ENCODE measurements around the gene KCNK6.
A peak's percentile ranks its signal among the peaks of the same experiment; 100 is the strongest.
"Not testable (repeated sequence)": the region's sequence is repeated elsewhere in the genome, so short reads cannot be mapped to it uniquely, and the experiment has no call there.

Gene KCNK6

DNA sequence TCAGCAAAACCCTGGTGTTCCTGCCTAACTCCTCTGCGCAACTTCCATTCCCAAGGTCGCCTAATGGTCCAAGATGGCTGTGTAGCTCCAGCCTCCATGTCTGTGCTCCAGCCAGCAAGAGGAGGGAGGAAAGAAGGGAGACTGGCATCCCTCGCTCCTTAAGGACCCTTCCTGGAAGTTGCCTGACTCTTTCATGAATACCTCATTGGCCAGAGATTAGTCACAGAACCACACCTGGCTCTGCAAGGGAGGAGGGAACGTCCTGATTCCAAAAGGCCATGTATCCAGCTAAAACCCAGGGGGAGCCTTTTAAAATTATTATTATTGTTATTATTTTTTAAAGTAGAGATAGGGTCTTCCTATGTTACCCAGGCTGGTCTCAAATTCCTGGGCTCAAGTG, 4.8 kb downstream of the KCNK6 start:
- no peak for DNase-seq (ENCODE audit: low spot score)

DNA sequence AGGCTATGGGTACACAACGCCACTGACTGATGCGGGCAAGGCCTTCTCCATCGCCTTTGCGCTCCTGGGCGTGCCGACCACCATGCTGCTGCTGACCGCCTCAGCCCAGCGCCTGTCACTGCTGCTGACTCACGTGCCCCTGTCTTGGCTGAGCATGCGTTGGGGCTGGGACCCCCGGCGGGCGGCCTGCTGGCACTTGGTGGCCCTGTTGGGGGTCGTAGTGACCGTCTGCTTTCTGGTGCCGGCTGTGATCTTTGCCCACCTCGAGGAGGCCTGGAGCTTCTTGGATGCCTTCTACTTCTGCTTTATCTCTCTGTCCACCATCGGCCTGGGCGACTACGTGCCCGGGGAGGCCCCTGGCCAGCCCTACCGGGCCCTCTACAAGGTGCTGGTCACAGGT, 6.9 kb downstream of the KCNK6 start:
- no peak for DNase-seq (ENCODE audit: low spot score)

DNA sequence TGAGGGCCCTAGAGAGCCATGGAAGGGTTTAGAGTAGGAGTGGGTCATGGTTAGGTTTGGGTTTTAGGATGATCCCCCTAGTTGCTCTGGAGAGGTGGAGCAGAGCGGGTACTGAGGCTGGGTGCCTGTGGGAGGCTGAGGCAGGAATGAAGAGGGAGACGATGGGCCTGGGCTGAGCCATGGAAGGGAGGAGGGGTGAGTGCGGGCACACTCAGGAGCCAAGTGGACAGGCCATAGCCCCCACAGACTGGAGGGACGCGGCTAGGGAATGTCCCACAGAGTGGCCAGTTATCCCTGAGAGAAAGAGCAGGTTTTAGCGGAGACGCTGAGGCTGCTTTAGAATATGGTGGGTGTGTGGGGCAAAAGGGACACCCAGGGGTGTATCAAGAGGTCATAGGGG, 10.0 kb downstream of the KCNK6 start:
- DNase-seq (ENCODE audit: low spot score), result no peak

DNA sequence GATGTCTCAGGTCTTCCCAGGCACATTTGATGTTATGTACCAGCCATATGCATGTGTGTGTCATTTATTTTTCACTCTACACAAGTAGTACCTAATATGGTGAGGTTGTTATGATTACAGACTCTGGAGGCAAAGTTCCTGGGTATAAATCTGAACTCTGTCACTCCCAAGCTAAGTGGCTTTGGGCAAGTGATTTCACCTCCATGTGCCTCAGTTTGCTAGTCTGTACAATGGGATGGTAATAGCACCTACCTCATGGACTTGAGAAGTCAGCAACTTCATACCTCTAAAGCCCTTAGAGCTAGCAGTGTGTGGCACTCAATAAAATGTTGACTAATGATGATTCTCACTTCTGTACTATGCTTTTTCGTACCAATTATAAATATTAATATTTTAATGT, 12.1 kb downstream of the KCNK6 start:
- DNase-seq (ENCODE audit: low spot score), result no peak

DNA sequence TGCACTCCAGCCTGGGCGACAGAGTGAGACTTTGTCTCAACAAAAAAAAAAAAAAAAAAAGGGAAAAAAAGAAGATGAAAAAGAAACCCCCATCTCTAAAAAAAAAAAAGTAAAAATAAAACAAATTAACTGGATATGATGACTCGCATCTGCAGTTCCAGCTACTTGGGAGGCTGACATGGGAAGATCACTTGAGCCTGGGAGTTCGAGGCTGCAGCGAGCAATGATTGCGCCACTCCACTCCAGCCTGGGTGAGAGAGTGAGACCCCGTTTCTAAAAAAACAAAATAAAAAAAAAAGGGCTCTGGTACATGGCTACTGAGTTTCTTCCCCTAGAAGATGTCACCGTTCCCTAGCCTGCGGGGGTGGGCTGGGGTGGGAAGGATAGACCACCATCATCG, 13.6 kb downstream of the KCNK6 start:
- no peak for DNase-seq (ENCODE audit: low spot score)

DNA sequence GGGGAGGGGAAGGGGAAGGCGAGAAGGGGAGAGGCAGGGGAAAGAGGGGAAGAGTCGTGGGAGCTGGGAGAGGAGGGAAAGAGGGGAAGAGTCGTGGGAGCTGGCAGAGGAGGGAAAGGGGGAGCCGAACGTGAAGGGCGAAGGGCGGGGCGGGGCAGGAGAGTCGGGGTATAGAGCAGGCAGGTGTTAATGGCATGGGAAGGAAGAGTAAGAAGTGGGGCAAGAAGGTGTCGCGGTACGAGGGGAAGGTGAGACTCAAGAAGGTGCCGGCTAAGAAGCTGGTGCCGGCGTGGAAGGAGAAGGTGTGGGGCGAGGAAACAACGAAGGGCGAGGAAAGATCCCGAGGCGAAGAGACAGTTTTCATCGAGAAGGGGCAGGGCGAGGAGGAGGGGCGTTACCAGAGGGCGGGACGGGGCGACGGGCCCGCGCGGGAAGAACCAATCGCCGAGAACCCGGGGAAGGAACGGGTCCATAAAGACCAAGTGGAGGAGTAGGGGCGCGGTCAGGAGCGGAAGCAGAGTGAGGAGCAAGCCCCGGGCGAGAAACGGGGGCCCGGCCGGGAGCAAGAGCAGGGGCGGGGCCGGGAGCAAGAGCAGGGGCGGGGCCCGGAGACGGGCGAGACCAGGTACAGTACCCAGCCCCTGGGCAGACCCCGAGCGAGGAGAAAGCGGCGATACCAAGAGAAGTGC, 16.4 kb downstream of the KCNK6 start:
- DNase-seq (ENCODE audit: low spot score), result peak; percentile 98

DNA sequence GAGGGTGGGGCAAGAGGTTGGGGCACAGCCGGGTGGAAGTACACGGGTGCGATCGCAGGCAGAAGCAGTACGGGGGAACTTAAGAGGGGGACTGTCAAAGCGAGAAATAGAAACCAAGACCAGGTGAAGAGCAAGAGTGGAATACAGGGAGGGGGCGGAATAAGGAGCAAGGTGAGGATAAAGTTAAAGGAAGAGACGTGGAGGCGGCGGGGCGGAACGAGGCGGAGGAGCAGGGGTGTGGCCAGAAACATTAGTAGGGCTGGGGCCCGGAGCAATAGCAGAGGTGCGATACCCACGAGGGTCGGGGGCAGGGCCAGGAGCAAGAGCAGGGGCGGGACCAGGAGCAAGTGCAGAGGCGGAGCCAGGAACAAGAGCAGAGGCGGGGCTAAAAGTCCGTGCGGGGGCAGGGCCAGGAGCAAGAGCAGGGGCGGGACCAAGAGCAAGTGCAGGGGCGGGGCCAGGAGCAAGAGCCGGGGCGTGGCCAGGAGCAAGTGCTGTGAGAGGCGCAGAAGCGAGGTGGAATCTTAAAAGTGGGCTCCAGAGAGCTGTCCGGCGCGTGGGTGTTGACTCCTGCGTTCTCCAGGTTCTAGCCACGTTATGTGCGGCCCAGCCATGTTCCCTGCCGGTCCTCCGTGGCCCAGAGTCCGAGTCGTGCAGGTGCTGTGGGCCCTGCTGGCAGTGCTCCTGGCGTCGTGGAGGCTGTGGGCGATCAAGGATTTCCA, 17.2 kb downstream of the KCNK6 start:
- peak; percentile 82 for DNase-seq (ENCODE audit: low spot score)

DNA sequence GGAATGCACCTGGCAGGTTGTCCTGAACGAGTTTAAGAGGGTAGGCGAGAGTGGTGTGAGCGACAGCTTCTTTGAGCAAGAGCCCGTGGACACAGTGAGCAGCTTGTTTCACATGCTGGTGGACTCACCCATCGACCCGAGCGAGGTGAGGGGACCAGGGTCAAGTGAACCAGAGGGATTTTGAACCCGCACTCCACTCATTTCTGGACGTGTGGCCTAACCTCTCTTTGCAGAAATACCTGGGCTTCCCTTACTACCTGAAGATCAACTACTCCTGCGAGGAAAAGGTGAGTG, 17.7 kb downstream of the KCNK6 start:
- DNase-seq (ENCODE audit: low spot score), result no peak

DNA sequence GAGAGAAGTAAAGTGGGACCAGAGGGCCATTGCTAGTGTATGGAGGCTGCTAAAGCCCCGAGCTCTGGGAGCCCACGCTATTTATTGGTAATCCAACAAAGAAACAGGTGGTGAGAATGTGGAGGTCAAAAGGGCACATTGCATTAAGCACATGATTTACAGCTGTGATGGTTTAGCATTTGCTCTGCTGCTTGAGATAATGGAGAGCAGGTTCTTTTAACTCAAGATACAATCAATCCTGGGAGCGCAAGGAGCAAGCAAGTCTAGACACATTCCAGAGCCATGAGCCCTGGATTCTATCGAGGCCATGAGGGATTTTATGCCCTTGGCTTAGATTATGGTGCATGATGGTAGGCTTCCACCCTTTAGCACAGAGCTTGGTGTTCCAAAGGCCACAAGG, 19.4 kb downstream of the KCNK6 start:
- DNase-seq (ENCODE audit: low spot score), result not testable (repeated sequence)

DNA sequence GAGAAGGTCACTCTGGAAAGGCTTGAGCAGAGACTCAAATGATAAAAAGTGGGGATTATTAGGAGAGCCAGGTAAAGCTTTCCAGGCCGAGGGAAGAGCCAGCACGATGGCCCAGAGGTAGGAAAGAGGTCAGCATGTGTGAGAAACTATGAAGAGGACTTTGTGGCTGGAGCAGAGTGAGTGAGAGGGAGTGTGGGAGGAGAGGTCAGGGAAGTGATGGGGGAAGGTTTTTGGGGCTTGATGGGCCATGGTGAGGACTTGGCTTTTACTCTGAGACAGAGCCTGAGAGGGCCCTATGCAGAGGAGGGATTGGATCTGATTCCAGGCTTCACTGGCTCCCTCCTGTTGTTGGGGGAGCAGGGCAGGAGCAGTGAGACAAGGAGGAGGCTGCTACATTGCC, 21.3 kb downstream of the KCNK6 start:
- no peak for DNase-seq (ENCODE audit: low spot score)

DNA sequence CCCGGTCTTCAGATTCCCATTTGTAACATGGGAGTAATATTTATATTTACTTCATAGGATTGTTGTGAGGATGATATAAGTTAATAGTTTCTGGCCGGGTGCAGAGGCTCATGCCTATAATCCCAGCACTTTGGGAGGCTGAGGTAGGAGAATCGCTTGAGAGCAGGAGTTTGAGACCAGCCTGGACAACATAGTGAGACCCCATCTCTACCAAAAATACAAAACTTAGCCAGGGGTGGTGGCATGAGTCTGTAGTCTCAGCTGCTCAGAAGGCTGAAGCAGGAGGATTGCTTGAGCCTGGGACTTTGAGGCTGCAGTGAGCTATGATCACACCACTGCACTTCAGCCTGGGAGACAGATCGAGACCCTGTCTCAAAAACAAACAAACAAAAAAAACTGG, 27.2 kb downstream of the KCNK6 start:
- DNase-seq (ENCODE audit: low spot score), result no peak

DNA sequence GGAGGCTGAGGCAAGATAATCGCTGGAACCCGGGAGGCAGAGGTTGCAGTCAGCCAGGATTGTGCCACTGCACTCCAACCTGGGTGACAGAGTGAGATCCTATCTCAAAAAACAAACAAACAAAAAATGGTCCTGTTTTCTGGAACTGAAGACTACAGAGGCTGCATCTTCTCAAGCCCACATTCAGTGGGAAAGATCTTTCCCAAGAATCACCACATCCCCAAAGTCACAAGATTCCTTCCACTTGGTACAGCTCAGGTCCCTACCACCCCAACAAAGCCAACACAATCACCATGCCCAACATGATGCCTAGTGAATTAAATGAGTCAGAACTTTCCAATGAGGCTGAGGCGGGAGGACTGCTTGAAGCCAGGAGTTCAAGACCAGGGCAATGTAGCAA, 31.2 kb downstream of the KCNK6 start:
- DNase-seq (ENCODE audit: low spot score), result no peak

DNA sequence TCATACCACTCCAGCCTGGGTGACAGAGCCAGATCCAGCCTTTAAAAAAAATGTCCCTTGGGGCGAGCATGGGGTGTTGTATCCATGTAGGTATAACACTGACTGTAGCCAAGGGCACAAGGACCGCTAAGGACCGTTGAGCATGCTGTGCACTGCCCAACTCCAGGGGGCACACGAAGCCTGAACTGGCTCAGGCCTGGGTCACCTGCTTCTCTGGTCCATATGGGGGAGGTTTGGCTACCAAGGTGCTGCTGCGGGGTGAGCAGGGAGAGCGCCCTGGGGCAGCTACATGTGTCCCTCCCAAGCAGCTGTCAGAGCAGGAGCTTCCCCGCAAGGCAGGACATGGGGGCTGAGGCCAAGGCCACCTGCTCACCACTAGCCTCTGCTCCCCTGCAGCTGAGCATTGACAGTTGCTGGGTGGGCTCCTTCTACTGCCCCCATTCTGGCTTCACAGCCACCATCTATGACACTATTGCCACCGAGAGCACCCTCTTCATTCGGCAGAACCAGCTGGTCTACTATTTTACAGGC, 32.3 kb downstream of the KCNK6 start:
- DNase-seq (ENCODE audit: low spot score), result no peak

DNA sequence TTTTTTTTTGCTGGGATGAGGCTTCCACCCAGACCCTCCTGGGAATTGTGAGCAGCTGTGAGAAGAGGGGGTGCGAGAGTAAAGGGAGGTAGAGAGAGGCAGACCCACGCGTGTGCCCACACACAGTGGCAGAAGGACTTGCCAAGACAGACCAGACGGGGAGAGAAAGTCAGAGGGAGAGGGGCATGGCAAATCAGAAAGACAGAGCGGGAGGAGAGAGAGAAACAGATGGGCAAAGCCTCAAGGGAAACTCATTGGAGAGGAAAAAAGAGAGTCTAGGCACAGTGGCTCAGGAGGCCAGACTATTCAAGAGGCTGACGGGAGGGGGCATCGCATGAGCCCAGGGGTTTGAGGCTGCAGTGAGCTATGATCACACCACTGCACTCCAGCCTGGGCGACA, 33.0 kb downstream of the KCNK6 start:
- DNase-seq (ENCODE audit: low spot score), result no peak

DNA sequence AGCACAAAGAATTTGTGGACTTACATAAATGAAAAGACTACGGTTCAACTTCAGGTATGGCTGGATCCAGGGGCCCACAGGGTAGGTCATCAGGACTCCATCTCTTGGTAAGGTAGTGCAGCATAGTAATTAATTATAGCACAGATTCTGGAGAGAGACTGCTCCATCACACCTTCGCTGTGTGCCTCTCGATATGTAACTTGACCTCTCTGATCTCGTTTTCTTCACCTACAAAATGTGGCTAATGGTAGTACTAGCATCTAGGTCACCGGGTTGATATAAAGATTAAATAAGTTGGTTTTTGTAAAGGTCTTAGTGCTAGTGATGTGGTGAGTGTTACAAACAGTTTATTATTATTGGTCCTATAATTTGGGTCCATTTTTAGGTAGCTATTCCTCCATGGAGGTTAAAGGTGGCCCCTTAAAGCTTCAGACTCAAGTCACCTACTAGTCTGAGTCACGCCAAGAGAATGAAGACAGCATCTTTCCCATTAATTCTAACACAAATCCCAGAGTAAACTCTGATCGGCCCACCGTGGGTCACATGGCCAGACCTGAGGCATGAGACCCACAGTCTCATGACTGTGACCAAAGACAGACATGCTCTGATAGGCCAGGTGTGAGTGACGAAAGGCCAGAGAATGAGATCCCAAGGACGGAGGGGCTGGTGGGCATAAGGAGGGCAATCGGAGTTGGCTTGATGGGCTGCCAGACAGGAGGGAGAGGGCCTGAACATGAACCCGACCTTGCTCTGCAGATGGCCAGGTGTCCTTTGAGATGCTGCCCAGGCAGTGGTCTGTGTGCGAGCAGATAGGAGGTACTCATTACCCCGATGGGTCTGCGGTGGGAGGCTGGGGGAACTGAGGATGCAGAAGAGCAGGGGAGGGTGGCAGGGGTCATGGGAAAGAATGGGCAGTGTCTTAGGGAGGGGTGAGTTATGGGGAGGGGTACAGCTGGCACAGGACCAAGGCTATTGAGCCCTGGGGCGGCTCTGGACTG, 36.4 kb downstream of the KCNK6 start:
- no peak for DNase-seq (ENCODE audit: low spot score)

DNA sequence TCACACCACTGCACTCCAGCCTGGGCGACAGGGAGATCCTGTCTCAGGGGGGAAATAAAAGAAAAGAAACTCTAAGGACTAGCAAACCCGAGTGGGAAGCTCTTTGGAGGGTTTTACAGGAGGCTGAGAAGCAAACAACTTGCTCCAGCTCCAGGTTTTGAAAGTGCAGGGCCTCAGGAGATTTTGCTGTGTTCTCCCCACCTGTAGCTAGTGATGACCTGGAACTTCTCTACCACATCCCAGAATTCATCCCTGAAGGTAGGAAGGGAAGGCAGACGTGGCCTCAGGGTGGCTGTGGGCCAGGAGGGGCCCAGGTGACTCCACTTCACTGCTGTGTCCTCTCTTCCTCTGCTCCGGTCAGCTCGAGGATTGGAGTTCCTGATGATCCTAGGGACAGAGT, 38.4 kb downstream of the KCNK6 start:
- no peak for DNase-seq (ENCODE audit: low spot score)

DNA sequence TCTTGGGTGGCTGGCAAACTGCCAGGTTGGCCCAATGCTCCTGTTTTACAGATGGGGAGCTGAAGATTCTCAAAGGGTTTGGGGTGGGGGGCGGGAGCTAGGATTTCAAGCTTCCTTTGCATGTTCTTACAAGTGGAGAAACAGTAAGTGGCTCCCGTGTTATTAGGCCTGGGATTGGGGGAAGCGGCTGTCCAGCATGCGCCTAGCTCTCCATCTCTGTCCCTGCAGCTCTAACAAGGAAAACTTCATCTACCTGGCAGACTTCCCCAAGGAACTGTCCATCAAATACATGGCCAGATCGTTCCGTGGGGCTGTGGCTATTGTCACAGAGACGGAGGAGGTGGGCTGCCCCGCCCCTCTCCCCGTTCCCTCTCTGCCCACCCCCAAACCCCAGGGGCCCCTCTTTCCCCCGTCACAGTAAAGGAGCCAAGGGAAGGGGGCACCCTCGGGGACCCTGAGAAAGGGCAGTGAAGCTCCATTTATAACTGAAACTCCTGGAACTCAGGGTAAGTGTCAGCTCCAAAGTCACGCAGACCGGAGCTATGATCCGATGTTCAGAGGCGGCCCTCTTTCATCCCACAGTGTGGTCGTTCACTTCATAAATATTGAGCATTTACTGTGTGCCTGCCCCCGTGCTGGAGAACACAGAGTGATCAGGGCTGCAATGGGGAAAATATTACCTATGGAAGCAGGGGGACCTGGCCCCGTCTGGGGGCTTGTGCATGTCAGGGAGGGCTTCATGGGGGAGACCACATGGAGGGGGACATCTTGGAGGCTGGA, 39.8 kb downstream of the KCNK6 start:
- DNase-seq (ENCODE audit: low spot score), result no peak

DNA sequence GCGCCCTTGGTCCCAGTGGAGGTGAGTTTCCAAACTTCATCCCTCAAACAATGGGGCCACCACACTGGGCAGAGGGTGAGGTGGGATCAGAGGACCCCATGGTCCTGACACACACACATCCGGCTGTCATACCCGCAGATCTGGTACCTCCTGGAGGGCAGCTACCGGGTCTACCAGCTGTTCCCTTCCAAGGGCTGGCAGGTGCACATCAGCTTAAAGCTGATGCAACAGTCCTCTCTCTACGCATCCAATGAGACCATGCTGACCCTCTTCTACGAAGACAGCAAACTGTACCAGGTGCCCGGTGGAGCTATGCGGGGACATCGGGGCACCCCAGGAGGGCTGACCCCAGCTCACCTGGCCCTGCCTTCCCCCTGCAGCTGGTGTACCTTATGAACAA, 40.7 kb downstream of the KCNK6 start:
- no peak for DNase-seq (ENCODE audit: low spot score)

DNA sequence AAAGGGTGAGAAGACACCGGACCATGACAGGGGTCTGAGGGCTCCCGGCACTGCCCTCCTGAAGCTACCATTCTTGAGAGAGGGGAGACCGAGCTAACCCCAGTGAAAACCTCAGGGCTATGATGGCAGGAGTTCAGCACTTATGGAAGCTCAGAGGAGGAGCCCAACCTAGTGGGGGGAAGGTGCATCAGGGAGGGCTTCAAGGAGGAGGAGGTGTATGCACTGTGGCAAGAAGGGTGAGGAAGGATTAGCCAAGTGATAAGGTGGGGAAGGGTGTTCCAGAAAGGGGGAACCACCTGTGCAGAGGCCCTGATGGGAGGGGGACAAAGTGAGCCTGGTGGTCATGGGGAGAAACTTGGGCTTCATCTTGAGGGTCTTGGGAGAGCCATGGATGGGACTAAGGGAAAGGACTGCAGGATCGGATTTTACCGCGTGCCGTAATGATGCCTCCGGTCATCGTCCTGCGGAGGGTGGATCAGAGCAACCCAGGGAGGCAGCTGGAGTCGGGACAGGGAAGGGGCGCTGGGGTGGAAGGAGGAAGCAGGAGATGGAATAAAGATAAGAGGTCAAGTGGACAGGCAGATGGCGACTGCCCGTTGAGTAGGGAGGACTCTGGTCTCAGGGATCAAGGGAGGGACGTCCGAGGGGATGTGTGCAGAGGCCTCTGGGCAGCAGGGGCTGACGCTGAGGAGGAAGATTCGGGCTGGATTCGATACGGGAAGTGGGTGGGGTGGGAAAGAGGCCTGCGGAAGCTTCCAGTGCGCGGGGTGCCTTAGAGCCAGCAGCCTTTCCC, 41.4 kb downstream of the KCNK6 start:
- DNase-seq (ENCODE audit: low spot score), result no peak

DNA sequence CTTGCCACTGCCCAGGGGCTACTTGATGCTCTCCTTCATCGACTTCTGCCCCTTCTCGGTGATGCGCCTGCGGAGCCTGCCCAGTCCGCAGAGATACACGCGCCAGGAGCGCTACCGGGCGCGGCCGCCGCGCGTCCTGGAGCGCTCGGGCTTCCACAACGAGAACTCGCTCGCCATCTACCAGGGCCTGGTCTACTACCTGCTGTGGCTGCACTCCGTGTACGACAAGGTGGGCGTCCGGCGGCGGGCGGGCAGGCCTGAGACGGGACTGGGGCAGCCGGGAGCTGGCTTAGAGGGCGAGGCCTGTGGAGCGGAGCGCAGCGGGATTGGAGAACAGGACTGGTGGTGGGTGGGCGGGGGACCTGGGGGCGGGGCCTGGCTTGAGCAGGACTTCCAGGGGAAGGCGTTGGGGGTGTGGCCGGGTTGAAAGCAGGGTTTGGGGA, 42.0 kb downstream of the KCNK6 start:
- DNase-seq (ENCODE audit: low spot score), result peak; percentile 89
